Measurements from ENCODE around the gene KCNMA1.

KCNMA1 gene

DNA sequence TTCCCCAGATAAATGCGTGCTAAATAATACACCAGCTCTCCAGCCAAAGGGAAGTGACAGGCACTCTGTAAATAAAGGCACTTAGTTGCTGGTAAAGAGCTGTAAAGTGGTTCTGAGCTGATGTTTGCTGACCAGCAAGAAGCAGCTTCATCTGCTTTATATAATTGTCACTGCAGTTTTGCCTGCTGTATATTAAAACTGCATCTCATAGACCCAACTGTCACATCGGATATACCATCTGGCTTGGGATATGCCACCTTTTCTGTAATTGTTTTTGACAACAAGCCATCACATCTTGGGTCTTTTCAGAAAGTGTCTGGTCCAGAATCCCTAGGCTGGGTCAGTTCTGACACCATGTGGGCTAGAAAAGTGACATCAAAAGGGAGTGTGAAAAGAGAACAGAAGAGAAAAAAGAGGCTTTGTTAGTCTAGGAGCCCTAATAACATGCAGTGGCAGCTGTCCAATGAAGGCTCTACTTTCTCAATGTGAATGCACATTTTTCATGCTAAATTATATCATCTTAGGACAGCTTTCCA is 697.6 kb downstream of the KCNMA1 start:
- DNase-seq (ENCODE audit: low spot score): no peak

DNA sequence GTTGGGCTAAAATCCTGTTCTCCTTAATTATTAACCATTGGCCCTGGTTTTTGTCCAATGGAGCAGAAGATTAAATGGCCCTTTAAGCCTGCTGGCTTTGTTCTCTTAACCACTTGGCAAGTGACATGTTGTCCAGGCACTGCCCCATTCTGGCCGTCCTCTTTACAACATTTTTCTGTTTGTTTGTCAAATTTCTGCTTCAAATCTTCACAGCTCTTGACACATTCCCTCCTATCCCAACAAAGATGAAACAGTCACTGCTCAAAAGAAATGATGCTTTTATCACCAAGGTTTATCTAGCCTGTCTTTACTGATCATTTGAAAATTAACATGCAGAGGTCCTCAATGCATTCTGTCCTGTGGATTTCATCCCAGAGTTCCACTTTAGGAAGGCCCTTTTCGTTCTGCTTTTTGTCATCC is 700.4 kb downstream of the KCNMA1 start:
- DNase-seq (ENCODE audit: low spot score): no peak

DNA sequence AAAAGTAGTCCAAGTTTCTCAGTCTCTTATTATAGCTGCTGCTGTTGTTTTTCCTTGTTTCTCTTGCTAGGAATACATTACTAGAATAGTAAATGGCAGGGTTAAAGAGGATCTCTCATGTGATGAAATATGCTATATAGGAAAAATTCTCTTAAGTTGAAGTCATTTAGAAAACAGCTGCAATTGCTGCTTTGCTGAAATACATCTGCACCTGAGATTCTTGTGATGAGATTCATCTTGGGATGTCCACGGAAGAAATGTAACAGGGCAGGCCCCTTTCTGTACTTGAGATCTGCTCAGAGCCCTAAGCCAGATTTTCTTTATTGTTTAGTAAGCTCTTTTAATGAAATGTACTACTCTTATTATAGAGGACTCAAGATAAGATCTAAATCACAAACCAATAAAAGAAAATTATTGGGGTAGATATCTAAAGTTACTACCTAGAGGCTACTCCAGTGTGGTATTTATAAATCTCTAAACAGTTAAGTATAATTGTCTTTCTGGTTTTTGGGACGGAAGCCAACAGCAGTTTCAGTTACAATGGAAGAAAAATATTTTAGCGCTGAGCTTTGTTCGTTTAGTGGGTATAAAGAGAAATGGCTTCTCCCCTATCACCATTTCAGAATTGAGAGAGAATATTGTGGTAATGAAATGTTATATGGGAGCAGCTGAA is 701.5 kb downstream of the KCNMA1 start:
- DNase-seq (ENCODE audit: low spot score): no peak

DNA sequence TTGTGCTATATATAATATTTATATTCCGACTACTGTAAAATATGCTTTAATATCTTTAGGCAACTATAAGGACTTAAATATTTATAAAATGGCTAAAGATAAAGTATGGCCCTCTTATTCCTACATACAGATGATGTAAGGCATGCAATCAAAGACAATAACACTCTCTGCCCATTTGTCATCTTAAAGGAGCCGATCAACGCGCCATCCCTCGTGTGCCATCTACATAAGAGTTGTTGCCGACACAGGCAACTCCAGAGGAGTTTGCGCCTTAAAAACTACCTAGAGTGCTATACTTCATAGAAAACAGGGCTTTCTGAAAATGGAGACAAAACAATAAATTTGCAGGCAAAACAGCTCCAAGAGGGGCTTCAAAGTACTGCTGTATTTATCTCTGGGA is 709.0 kb downstream of the KCNMA1 start:
- DNase-seq (ENCODE audit: low spot score): no peak

DNA sequence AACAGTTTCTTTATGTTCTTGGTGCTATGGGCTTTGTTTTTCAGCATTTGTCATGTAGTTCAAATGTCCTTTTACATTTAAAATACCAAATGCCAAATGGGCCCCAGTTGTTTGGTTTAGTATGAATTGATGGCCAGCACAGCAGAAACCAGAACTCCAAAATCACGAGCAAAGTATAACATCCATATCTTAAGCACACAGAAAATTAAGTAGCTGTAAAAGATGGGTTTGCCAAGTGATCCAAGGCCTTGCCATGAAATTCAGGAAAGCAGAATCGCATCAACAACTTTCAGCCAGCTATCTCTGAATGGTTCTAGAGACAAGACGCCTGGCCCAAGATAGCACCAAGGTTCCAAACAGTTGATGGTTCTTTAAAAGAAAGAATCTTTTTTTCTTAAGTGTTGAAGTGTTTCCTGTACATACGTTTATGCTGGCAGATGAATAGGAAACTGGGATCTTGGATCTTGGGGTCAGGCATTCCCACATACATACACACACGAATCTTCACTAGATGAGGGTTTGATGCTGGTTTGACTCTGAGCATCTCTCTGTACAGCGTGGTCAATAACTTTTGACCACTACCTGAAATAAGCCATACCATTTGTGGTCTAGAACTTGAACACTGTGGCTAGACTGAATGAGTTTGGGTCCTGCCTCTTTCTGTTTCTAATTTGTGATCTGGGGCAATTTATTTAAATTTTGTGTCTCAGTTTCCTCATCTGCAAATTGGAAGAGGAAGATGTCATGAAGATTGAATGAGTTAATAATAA is 711.8 kb downstream of the KCNMA1 start:
- DNase-seq (ENCODE audit: low spot score): no peak

DNA sequence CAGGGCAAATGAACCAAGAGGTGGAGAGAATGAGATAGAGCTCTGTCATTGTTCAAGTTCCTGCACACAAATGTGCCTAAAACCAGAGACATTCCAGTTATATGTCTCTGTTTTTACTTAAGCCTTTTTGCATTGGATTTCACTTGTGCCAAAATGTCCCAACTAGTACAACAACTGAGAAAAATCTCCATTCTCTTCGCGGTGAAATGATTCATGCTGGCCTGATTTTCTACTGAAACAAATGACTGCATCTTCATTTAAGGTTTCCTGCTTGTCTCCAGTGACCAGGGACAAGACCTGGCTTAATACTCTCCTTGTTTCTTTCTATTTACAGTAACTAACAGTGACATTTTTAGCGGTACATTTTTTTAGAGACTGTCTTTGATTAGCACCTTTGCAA is 714.9 kb downstream of the KCNMA1 start:
- no peak for DNase-seq (ENCODE audit: low spot score)

DNA sequence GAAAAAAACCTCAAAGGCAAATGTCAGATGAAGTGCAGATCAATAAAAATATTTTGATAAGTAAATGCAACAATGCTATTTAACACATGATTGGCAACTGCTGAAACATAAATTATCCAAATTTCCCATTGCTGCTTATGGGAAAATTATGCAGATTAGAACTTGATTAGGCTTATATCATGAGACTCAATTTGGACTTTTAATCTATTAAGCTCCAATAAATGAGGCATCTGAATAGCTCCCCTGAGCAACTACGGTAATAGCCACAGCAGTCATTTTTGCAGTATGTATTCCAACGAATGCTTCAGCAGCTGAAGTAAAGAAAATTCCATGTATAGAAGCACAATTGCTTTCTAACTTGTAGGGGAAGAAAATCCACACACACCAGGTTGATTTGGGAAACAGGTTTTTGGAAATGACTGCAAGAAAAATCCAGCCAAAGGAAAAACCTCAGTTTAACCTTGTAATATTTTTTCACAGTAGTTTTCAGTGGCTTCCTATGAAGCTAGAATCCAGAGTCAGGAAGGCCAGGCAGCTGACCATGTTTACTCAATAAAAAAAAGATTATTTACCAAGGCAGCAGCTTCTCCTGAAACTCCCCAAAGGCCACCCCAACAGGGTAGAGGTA is 716.1 kb downstream of the KCNMA1 start:
- DNase-seq (ENCODE audit: low spot score): no peak

DNA sequence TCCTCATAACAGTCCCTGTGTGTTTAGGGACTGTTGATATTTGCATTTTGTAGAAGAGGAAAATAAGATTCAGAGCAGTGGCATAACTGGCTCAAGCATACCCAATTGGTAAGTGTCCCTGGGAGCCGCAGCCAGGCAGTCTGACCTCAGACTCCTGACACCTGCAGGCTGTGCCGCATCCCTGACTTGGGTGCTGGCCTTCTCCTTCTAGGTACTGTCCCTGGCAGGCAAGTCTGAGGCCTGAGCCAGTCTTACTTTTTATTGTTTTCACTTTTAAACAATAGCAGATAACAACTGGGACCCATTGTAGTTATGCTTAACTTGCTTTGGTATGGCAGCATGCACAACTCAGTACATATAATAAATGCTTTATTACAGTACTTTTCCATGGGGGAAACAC is 717.0 kb downstream of the KCNMA1 start:
- DNase-seq (ENCODE audit: low spot score): no peak

DNA sequence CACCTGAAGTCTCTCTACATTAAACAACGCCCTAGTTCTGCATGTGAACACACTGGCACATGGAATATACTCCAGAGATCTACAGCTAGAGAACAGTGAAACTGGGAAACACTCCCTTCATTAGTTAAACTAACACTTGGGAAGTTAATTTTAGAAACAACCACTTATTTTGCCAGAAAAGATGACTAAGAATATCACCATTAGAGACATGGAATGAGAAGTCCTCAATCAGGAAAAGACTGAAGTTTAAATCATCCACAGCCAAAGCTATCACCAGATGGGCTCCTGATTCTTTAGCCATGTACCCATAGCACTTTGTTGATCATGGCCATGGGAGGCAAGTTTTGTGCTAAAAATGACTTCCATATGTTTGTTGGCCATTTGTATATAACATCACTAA is 719.5 kb downstream of the KCNMA1 start:
- DNase-seq (ENCODE audit: low spot score): no peak

DNA sequence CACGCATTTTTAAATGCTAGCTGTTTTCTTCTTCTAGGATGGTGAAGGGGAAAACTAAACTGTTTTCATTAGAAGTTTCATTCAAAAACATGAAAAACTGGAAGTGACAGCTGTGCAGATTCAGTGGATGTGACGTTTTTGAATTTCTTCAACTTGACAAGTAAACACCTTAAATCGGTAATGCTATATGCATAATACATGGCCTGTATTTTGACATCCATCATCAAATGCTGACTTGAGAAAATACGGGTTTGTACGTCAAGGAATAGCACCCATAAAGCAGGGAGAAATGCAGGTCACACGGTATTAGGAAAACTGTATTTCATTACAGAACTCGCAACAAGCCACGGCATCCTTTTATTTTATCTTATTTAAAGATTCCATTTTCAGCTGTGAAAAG is 720.5 kb downstream of the KCNMA1 start:
- no peak for DNase-seq (ENCODE audit: low spot score)

DNA sequence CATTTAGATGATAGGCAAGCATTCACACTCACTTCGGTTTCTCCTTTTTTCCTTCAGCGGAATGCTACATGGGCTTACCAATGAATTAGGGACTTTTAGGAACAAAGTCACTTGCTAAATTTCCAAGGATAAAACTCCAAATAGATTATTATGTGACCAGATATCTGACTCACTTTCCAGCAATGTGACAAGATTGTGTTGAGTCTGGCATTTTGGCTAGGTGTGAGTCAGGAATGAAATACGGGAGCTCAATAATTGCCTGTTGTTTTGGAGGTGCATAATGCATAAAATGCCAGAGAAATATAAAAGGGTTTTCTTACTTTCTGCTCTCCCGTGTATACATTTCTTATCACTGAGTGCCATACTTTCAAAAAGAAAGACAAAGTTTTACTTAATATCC is 721.1 kb downstream of the KCNMA1 start:
- DNase-seq (ENCODE audit: low spot score): no peak

DNA sequence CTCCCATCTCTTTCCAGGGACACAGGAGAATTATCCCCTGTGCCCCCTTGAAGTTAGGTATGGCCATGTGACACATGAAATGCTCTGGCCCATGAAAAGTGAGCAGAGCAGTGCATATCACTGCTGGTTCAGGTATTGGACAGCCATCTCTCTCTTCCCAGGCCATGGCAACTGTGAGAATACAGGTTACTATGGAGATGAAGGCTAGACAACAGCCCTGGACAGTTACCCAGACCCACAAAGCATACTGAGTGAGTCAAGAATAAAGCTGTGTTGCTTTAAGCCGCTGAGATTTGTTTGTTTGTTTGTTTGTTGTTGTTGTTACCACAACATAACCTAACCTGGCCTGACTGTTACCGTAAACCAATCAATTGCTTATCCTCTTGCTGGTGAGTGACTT is 722.3 kb downstream of the KCNMA1 start:
- no peak for DNase-seq (ENCODE audit: low spot score)

DNA sequence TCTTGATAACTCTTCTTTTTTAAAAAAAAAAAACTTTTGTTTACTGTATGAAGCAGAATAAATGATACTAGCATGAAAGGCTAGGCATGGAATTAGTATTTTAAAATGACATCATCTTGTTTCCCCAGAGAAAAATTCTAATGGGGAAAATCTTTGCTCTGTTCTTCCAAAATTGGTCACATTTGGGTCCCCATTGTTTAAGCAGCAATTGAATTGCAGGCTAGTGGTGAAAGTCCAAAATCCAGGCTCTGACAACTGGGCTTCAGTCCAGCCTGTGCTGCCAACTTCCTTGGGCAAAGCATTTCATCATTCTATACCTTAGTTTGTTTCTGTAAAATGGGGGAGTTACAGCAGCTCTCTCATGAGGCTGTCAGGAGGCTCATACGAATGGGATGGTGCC is 726.4 kb downstream of the KCNMA1 start:
- no peak for DNase-seq (ENCODE audit: low spot score)

DNA sequence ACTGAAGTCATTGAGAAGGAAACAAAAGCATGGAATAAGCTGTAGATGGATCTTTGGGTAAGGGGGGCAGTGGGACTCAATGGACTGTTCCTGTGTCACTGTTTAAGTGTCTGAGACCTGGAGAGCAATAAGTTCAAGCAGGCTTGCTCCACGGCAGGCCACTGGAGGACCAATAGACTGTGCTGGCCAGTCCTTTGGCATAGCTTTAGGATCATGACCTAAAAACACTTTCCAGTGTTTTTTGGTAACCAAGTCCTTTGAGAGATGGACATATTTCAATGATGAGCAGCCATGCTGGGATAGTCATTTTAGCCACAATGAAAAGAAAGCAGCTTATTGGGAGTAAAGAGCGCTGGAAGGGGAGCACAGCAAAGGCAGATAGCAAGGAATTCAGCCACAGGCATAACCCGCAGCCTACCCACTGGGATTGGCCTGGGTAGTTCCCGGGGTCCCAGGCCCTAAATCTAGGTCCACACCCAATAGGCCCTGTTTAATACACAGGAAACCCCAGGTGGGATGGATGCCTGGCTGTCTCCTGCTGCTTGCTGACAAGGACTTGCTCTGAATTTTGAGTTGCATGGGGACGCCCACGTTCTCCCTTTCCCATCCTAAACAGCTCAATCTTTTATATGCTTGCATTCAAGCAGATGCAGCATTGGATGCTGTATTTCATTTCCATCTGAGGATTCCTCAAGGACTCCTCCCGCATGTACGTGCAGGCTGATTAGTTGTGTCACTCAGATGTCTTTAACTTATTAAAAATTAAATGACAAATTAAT is 727.2 kb downstream of the KCNMA1 start:
- DNase-seq (ENCODE audit: low spot score): no peak

DNA sequence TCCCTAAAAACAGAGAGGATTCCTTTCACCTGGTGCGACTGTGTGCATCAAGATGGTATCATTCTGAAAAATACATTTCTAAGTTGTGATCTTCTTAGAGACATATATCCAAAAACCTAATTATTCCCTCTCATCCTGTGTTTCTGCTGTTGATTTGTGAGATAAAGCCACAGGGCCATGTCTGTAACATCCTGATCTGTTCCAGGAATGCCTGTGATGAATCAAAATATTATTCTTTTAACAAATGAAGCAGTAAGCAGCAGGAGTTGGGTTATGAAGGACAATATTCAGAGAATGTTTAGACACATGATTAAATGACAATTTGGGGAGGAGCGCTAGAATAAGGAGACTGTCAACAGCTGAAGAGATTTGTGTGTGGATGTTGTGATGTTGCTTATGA is 731.4 kb downstream of the KCNMA1 start:
- DNase-seq (ENCODE audit: low spot score): no peak

DNA sequence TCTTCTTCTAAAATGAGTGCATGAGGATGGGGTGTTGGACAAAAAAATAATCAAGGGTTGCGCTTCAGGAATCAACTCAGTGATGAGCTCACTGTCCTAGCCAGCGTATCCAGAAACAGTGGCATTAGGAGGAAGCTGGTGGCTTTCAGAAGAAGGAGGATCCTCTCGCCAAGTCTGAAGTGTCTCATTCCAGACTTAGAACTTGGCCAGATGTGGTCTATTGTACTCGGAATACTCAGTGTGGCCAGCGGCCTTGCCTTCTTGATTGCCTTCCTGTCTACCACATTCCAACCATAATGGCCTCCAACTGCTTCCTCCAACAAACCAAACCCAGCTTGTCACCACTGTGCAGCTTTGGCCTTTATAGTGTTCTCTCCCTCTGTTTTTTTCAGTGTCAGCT is 732.4 kb downstream of the KCNMA1 start:
- DNase-seq (ENCODE audit: low spot score): no peak

DNA sequence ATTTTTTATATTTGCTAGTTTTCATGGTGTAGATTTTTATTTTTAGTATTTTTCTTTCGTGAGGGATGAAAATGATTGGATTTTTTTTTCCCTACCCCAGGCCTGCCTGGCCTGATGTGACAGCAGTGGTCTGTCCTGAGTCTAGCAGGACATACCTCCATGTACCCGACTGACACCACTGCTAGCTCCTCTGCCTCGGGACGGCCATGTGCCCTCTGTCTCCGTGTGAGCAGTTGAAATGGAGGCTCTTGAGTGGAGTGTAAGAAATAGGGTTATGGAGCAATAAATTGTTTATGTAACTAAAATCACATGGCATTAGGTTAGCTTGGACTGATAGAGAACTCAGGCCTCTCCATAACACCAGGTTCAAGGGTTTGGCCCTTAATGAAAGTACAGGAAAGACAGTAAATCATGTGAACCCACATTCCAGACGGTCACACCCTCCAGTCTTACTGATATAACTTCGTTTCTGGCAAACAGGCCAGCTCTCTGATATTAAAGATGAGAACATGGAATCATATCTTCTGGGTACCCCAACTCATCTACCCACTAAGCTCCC is 734.1 kb downstream of the KCNMA1 start:
- no peak for DNase-seq (ENCODE audit: low spot score)

DNA sequence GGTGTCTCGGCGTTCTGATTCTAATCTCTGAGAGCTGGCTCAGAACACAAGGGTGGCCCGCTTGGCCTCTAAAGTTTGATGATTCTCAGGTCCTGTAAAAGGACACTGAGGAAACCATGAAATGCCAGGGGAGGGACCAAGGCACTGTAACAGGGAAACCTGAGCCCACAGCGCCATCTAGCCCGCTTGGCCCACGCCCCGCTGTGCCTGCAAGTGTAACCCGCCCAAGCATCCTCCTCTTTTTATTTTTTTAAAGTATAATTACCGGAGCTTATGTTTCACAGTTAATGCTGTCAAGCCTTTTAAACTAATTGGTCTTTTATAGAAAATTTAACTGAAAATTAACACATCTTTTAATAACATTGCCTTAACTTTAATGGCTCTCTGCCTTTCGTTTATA is 734.7 kb downstream of the KCNMA1 start:
- peak; percentile 10 for DNase-seq (ENCODE audit: low spot score)

DNA sequence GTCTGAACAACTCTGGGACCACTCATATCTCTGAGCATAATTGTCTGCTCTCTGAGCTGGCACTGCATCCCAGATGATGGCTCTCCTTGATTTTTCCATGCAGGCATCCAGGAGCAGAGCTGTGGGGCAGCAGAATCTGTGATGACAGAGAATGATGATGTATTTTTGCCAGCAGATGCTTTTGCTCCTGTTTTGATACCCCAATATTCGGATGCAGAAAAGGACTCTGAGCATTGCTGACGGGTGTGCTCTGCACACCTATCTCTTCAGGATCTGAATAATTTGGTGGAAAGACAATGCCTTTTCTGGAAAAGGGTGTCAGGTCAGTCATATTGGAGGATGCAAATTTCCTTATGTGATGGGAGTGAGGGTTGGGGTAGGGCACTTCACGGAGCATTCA is 735.9 kb downstream of the KCNMA1 start:
- DNase-seq (ENCODE audit: low spot score): no peak

DNA sequence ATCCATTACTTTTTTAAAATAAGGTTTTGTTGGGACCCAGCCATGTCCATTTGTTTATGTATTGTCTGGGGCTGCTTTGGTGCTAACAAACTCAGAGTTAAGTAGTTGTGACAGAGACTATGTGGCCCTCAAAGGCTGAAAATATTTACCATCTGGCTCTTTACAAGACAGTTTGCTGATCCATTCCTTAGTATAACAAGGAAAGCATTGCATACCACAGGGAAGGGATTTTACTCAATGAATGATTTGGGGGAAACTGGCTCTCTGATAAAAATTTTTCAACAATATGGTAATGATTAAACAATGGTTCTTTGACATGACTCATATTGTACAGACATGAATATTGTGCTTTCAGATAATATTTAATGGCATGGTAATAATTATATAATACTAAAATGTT is 738.1 kb downstream of the KCNMA1 start:
- DNase-seq (ENCODE audit: low spot score): no peak

DNA sequence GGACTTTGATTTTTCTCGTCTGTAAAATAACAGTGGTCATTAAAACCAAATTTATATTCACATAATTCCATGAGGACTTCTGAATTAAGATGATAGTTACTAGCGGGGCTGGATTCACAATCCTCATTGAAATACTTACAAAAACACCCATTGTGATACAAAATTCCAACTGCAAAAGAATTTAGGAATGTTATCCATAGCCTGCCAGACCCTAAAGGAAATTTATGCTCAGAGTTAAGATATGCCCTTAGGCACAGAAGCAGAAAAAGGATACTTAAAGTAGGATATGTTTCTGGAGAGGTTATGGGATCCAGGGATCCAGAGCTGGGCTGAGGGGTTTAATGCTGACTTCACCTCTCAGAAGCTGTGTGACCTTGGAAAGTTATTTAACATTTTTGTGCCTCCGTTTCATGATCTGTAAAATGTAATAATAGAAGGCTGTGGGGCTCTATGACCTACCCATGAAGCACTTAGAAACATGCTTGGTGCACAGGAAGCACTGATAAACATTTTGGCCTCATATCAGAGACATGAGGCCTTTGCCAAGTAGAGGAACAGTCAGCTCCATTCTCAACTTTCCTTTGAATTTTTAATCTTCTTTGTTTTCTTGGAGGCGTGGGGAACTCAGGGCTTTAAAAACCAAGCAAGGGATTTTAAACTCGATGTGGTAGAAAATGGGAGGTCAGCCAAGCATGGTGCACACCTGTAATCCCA is 744.7 kb downstream of the KCNMA1 start:
- no peak for DNase-seq (ENCODE audit: low spot score)

Measured in germinal center (tissue), 1 donor.